Right lobe of liver (tissue), 6 donors: Measurements from ENCODE around the gene RIPK4. TPM values are rescaled to one million over a fixed set of nuclear protein-coding genes. Genes with fewer than 3 reads are reported as not detected.

ENCODE experiments used
- ATAC-seq, 4 donors: fragments of 200-7000 bp; cut with Tn5 transposase; one replicate each; pipeline ENCODE4 v1.9.1; 2020; ENCODE audit warnings: mild to moderate bottlenecking in 4 of 4, moderate library complexity in 4 of 4
- DNase-seq, 3 donors: peaks; one replicate each; pipeline ENCODE4 v3.0.0-alpha.2; 2020
- H3K27ac ChIP-seq, 3 donors: fragments of 200-600 bp; one replicate each; pipeline ENCODE4 v1.8.0; 2022
- H3K27me3 ChIP-seq, 2 donors: fragments of 200-600 bp; one replicate each; pipeline ENCODE4 v1.8.0; 2022
- H3K36me3 ChIP-seq, 4 donors: fragments of 200-600 bp; sonication (generic) in 1 of 4; one replicate each; pipeline versions ENCODE4 v1.5.1 to v1.8.0; 2017 to 2022; ENCODE audit warnings: control low read depth in 1 of 4
- H3K4me1 ChIP-seq, 4 donors: fragments of 200-600 bp; sonication (generic) in 1 of 4; one replicate each; pipeline versions ENCODE4 v1.5.1 to v1.8.0; 2017 to 2022; ENCODE audit warnings: control low read depth in 1 of 4
- H3K4me3 ChIP-seq, 3 donors: fragments of 200-600 bp; one replicate each; pipeline ENCODE4 v1.8.0; 2022
- H3K9me3 ChIP-seq, 4 donors: fragments of 200-600 bp; sonication (generic) in 1 of 4; one replicate each; pipeline versions ENCODE4 v1.5.1 to v1.8.0; 2017 to 2022; ENCODE audit warnings: control low read depth in 1 of 4
- POLR2A ChIP-seq: fragments of 450-650 bp; IDR thresholded peaks from one replicate; pipeline ENCODE4 v1.6.1; 2017; ENCODE audit warnings: antibody characterized with exemption, mild to moderate bottlenecking
- WGBS: methylation state at CpG from one replicate; pipeline ENCODE4 v1.1.6; 2018; ENCODE audit warnings: low coverage, low lambda C conversion rate; ENCODE audit not compliant: insufficient coverage; ENCODE audit errors: missing lambda C conversion rate; 5-methylcytosine and 5-hydroxymethylcytosine counted together
- intact Hi-C, 2 donors: fragments of 100-400 bp; cut with DNase I; formaldehyde crosslinking; loops; one replicate each; pipeline versions ENCODE4 v1.11.2 to v1.14.1; 2022
- total RNA-seq, 6 experiments: library from RNA; depleted of rRNA in 2 of 6; stranded (reverse); fragments of >200 nt in 2 of 6; fragmentation: NEBNext Ultra II Directional in 3 of 6; extraction: Animal tissue kit (Norgen Biotek cat#: 25700) in 3 of 6; gene quantifications; one replicate each; pipeline versions ENCODE4 v1.1.0 to v1.2.4, GENCODE V29; 2016 to 2023
- TF ChIP-seq, protein P1 (sequence below), 4 donors: fragments of 200-600 bp in 3 of 4; fragments of 450-650 bp in 1 of 4; IDR thresholded peaks; one replicate each; pipeline versions ENCODE4 v1.5.1 to v1.8.0; 2016 to 2022; ENCODE audit warnings: antibody characterized with exemption in 4 of 4, mild to moderate bottlenecking in 2 of 4
- donor health status: DM: no; HTN: yes; CAD: no.
- donor health status: DM: no; HTN: no; CAD: no.
- donor health status: DM: no; HTN: no; CAD: no.
- donor health status: DM: no; HTN: yes; CAD: no.
- donor health status: DM: no; HTN: yes; CAD: no.

The RIPK4 gene
- total RNA-seq, 6 experiments from 2014 or later: 6.7 to 18.7 (median 12.7) TPM

DNA sequence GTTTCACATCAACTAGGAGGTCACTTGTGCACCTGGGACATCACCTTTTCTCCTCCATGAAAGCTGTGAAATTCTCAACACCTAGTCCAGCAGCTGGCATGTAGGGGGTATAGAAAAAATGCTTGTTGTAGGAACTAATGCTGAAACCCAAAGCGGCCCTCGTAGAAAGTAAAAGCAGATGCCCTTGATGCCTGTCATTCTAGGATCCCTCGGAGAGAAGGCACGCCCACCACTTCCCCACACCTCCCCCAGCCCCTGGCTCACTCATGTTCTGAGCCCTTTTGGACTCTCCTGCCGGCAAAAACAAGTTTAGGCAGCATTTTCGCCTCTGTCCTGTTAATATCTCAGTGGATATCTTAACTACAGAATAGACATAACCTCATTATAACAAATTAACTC, 36.5 kb downstream of the RIPK4 start:
- WGBS: 21% methylated on average over 3 of the region's 6 CpGs

DNA sequence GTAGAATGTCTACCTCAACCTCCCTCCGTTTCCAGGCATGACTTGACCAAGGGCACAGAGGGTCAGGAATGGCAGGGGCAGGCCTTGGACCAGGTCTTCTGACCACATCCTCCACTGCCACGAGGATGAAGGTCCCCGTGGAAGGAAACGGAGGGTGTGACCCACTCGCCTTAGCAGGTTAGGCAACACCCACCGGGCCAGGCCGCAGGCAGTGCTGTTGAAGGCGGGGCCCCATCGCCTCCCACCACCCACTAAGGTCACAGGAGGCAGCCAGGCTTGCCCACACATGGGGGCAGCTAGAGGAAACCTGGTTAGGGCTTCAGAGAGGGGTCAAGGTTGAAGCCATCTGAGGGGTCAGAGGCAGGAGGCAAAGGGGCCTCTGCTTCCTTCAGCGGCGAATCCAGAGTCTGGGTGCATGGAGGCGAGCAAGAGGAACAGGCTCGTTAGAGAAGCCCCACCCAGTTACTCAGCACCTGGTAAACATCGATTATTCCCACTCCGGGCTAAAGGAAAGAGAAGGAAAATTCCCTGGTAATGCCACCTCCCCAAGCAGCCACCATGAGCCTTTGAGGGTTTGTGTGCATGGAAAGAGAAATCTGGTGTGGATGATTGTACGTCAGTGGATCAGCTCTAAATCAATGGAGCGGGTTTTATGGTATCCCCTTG, 37.0 kb downstream of the RIPK4 start:
- peak in 1 of 3 donors; percentile 40 for DNase-seq
- 76% methylated on average over 2 of the region's 17 CpGs for WGBS
- H3K9me3 ChIP-seq: no peaks in the 10 kb centered on the region
- no peak for ATAC-seq
- H3K27me3 ChIP-seq: no peaks in the 10 kb centered on the region
- no peaks in the 10 kb centered on the region for H3K4me1 ChIP-seq
- intact Hi-C loops: no loop called here
- no peaks in the 10 kb centered on the region for H3K36me3 ChIP-seq
- H3K4me3 ChIP-seq: no peak overlapping the region
- H3K27ac ChIP-seq: no peak overlapping the region
- no peak for TF ChIP-seq POLR2A
- TF ChIP-seq, protein P1, sequence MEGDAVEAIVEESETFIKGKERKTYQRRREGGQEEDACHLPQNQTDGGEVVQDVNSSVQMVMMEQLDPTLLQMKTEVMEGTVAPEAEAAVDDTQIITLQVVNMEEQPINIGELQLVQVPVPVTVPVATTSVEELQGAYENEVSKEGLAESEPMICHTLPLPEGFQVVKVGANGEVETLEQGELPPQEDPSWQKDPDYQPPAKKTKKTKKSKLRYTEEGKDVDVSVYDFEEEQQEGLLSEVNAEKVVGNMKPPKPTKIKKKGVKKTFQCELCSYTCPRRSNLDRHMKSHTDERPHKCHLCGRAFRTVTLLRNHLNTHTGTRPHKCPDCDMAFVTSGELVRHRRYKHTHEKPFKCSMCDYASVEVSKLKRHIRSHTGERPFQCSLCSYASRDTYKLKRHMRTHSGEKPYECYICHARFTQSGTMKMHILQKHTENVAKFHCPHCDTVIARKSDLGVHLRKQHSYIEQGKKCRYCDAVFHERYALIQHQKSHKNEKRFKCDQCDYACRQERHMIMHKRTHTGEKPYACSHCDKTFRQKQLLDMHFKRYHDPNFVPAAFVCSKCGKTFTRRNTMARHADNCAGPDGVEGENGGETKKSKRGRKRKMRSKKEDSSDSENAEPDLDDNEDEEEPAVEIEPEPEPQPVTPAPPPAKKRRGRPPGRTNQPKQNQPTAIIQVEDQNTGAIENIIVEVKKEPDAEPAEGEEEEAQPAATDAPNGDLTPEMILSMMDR (IDR thresholded peaks at IDR 0.05): no peak

More for the DNA sequence above, 36.5 kb downstream of the RIPK4 start:
- H3K4me1 ChIP-seq: no peaks in the 10 kb centered on the region
- H3K27ac ChIP-seq: no peak overlapping the region
- intact Hi-C loops: no loop called here
- no peaks in the 10 kb centered on the region for H3K9me3 ChIP-seq
- no peaks in the 10 kb centered on the region for H3K36me3 ChIP-seq
- no peaks in the 10 kb centered on the region for H3K27me3 ChIP-seq
- DNase-seq (no peak), ATAC-seq (no peak)
- TF ChIP-seq, protein P1 (IDR thresholded peaks at IDR 0.05): no peak
- TF ChIP-seq POLR2A: no peak
- H3K4me3 ChIP-seq: no peak overlapping the region

DNA sequence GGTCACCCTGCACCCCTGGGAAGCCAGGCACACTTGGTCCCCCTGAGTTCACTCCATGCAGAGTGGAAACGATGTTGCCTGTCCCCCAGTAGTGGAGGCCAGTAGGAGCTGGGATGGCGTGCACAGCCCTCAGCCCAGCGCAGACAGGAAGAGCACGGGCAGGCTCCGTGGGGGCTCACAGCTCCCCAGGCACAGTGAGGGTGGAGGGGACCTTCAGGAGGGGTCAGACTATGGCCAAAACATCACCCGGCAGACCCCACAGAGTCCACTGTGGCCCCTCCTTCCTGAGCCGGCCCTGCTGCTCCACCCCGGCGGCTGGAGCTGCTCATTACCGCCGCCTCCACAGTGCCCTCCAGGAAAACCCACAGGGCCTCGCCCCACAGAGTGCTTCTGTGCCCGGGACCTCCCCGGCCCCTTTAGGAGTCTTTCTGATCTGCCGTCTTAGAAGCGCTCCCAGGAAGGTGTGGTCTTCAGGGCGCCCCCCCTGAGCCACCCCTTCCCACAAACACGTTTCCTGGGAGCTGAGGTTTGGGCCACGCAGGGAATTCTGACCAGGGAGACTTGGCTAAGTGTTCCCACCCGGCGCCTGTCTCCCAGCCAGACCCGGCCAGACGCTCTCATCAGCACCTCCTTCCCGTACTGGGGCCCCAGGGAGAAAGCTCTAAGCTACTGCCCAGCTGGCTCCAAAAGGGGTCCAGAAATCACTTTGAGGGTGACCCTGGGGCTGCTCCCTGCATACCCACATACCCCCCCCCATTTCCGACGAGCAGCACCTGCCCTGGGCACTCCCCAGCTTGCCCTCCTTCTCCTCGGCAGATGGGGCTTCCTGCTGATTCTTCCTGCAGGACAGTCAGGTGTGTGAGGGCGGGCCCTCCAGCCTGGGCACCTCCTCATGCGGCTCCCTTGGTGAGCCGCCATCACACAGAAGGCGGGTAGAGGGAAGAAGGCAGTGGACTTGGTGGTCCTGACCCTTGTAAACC, 38.8 kb downstream of the RIPK4 start:
- ATAC-seq (no peak), DNase-seq (peak in 1 of 3 donors; percentile 47)
- intact Hi-C loops: no loop called here
- Histone ChIP-seq H3K27ac (no peak overlapping the region), H3K4me3 (no peak overlapping the region), H3K36me3 (no peaks in the 10 kb centered on the region), H3K9me3 (no peaks in the 10 kb centered on the region), H3K27me3 (no peaks in the 10 kb centered on the region), H3K4me1 (no peaks in the 10 kb centered on the region)
- TF ChIP-seq, protein P1 (IDR thresholded peaks at IDR 0.05): no peak
- TF ChIP-seq POLR2A: no peak
- WGBS: 73% methylated on average over 11 of the region's 31 CpGs

DNA sequence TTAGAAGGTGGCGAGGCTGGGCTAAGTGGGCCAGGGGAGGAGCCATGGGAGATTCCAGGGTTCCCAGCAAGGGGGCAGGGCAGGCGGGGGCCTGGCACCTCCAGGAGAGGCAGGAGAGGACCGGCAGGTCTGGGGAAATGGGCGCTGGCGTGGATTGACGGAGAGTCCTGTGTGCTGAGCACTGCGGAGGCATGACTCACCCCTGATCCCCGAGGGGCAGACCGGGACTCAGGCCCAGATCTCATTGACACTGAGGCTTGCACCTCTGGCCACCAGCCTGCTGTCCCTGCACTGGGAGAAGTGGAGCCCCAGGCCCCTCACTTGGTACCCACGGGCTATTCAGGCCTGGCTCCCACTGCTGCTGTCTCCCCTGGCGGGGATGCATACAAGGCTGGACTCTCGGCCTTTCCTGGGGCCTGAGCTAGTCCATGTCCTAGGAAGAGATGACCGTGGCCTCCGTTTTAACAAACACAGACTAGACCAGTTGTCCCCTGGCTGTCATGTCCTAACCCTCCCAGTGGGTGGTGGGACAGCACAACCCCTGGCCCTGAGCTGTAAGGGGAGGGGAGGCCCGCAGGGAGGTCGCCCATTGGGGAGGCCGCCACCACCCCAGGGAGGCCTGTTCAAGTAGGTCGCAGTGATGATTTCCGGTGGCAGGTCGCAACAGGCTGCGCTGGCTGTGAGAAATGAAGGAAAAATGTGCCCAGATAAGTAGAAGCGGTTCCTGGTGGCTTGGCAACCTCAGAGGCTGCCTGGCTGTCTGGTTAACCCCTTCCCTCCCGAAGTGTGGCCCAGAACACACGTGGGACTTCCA, 39.7 kb downstream of the RIPK4 start:
- Histone ChIP-seq H3K27me3 (no peaks in the 10 kb centered on the region), H3K9me3 (no peaks in the 10 kb centered on the region)
- intact Hi-C loops: no loop called here

More for the DNA sequence above, 39.7 kb downstream of the RIPK4 start:
- Histone ChIP-seq H3K36me3 (no peaks in the 10 kb centered on the region), H3K4me3 (no peak overlapping the region), H3K27ac (no peak overlapping the region), H3K4me1 (no peaks in the 10 kb centered on the region)
- 44% methylated on average over 5 of the region's 24 CpGs for WGBS
- ATAC-seq (peak in 3 of 4 donors; percentile 21 to 54 (median 34)), DNase-seq (peak in 1 of 3 donors; percentile 49)
- TF ChIP-seq, protein P1 (IDR thresholded peaks at IDR 0.05): no peak
- no peak for TF ChIP-seq POLR2A
